NOMO-1 treated with DMSO at 0.1 percent for 48 hours (cell line): ENCODE results near the gene ZNF618.

Experiments
- DNase-seq: peaks from one replicate; lab custom pipeline; 2025; ENCODE audit not compliant: unreplicated experiment; lab: John Stamatoyannopoulos, UW

The ZNF618 gene

DNA sequence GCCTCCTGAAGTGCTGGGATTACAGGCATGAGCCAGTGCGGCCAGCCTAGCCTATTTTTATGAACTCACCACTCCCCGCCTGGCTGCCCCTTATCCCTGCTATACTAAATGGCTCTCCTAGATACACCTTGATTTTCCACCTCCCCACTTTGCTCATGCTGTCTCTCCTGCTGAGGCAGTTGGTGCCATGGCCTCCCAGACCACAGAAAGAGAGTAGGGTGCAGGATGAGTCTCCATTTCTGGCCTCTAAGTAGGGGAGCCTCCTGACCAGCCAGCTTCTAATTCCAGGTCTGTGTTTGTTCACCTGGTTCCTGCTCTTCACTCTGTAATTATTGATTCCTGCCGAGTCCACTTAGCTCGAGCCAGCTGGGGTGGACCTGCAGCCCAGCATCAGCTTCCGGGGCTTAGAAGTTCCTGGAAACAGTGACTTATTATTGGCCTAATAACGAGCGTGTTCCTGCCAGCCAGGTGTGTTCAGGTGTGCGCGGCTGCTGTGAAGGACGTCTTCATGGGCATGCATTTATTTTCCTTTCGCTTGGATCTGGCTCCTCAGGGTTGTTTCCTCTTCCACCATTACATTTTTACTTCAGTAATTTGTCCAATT lies 34.0 kb downstream of the ZNF618 start:
- no peak for DNase-seq

DNA sequence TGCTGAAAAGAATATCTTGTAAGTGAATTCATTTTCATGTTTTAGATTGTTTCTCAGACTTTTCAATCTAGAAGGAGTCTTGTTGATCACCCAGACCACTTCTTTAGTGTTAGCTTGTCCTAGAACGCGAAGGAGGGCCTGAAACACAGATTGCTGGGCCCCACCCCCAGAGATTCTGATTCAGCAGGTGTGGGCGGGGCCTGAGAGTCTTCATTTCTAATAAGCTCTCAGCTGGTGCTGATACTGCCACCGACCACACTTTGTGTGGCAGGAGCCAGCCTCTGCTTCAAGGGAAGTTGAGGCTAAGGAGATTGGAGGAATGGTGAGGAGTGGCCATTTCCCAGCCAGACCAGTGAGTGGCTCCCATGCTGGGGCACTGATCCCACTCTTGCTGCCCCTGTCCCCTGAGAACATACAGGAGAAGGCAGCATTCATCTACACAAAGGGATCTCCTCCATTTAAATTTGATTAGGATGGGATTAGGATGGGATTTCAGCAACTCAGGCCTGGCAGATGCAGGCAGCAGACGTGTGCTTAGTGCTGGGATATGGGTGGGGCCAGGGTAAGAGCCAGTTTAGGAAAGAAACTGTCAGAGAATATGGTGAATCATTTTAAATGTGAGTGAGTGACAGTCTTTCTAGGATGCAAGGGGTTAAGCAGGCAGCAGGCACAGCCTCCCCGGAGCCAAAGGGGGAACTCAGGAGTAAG lies 35.9 kb downstream of the ZNF618 start:
- DNase-seq, result no peak

DNA sequence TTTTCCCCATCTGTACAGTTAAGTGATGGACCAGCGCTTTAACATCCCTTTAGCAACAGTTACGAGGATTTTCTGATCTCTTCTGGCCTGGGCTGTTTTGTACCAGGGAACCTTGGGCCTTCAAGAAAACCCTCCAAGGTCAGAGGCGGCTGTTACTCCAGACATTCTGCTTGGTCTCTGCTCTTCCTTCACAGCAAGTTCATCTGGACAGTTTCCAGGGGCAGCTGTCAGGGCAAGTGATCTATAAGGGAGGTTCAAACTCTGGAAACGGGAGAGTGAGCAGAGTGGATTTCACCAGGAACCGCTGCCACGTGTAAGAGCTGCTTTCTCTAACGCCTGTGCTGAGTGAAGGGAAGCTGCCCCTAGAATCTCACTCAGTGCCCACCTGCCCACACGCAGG lies 36.7 kb downstream of the ZNF618 start:
- DNase-seq, result no peak

DNA sequence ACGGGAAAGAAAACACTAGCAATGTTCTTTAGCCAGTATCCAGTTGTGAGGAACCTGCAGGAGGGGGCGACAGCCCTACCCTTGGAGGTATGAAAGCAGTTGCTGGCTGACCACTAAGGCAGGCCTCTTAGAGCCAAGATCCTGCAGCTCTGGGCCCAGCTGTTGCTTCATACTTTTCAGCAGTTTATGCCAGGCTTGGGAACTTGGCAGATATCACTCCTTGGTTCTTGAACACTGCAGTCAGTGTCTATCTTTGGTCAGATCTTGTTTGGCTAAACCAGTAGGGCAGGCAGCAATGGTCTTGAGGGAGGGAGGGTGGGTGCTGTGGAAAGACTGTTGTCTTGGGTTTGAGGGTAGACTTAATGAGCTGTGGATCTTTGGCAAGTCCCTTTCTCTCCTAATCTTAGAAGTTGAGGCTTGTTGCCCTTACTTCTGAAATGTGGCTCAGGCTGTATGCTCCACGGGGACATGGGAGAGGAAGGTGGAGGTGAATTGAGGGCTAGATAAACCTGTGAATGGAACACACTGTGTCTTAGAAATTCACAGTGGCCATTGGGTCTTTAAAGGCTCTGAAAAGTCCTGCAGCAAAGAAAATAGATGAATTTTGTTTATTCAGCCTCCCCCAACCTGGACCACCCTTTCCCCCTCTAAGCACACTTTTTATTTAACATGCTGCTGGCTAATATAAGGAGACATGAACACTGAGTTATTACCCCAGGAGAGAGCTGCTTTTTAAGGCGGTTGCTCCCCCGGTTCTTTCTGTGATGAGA lies 37.5 kb downstream of the ZNF618 start:
- DNase-seq, result no peak

DNA sequence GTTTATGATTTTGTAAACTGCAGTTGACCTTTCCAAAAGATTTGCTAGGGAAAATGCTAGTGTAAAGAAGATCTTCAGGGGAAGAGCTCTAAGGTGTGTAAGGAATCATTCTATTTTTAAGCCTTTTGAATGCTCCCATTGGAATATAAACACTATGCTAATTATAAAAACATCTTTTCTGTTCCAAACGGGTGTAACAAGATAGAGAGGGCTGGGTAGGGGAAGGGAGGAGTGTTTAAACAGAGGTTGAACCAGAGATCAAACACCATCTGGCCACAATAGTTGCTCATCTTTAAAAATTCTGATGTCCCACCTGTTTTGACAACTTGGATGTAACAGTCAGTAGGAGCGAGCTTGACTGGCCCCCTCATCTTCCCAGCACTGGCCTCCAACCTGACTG lies 38.4 kb downstream of the ZNF618 start:
- no peak for DNase-seq

DNA sequence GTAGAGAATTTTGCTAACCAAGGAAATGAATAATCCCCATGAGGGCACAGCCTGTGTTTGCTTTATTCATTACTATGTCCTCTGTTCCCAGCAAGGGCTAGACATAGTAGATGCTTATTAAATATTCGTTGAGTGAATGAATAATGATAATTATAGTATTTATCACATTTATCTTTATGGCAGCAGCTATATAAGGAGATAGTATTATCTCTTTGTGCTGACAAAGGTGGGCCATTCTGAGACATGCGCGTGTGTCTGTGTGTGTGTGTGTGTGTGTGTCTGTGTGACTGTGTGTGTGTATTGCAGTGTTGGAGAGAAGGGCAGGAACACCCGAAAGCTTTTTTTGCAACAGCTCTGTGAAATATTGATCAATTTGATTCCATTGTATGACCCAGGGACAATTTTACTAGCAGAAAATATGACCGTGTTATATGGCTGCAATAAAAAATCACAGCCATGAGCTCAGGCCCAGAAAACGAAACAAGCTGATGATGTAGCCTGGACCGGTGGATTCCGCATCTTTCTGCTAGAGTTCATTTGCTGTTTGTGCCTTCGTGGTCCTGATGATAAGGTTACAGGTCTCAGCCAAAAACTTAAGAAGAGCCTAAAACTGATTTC lies 39.8 kb downstream of the ZNF618 start:
- DNase-seq, result no peak

DNA sequence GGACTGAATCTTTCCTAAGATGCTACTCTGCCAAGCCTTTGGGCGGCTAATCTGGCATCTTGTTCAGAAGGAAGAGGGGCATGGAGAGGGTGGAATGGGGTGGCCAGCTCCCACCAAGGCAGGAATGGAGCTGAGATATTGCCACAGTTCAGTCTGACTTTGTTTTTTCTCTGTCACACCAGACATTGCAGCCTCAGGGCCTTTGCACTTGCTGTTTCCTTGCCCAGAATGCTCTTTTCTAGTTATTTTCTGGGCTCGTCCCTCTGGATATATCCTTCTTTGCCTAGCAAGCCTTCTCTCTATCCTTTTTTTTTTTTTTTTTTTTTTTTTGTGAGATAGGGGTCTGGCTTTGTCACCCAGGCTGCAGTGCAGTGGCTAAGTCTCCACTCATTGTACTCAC lies 40.8 kb downstream of the ZNF618 start:
- DNase-seq, result no peak

DNA sequence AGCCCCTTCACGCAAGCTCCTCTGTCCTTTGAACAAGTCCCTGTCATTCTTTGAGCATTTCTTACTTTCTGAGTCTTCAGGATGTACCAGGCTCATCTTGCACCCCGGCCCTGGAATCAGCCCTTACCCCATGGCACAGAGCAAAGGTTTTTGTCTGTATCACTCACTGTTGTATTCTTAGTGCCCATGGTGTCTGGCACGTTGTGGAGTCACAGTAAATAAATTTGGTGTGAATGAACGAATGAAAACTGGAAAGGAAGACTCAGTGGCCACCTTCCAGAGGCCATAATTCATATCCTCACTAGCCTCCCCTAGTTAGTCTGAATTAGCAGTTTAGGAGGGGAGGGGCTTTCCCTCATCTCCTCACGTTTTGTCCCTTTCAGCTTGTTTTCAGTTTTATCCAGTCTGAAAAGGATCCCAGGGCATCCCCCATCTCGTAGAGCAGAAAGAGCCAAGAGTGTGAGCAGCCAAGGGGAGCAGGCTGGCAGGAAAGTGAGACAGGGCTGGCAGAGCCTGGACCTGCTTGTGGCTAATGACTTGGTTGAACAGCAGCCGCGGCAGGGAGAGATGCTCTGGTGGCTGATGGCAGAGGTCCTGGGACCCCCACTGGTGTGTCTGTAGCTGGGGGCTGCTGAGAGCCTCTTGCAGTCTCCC lies 42.7 kb downstream of the ZNF618 start:
- no peak for DNase-seq

DNA sequence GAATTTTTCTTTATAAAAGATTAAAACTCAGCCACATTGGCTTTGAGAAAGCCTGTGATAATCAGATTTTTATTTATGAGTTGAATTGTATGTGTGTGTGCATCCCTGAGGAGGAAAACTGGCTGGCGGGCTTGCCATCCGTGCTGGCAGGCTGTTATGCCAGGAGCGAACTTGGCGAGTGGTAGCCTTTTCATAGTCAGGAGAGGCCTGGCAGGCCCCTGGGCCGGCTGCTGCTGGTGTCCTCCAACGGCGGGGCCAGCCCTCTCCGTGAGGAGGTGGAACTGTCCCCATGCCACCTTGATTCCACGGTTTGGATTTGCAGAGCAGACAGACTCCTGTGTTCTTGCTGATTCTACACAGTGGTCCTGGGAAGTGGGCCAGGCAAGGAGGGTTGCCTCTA lies 43.3 kb downstream of the ZNF618 start:
- no peak for DNase-seq

DNA sequence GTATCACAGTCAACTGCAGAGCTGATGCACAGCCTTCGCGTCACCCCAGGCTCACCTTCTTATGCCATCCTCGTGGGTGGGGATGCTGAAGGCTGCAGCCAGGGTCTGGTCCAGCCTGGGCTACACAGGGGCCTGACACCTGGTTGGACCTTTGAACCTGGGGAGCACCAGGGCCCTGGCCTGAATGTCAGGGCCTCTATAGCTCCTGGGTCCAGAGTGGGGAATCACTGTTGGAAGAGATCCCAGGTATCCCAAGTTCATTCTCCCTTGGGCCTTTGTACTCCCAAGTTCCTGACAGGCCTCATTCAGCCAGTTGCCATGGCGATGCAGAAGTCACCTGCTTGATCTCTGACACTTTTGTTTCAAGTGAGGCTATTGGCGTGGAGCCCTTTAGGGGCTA lies 43.8 kb downstream of the ZNF618 start:
- no peak for DNase-seq

DNA sequence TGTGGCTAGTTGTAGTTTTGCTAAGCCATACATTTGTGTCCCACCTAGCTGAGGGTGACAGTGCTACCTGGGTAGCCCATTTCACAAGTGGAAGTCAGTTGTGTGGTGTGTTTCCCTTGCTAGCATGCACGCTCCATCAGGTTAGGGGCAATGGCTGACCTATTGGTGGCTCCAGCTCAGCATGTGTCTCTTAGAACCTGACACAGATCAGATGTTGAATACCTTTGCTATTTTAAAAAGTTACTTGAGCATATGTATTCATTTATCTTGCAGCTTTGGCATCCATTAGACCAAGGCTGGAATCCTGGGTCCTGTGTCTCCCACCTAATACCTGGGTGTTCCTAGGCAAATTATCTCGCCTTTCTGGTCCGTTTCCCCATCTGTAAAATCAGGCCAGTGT lies 44.8 kb downstream of the ZNF618 start:
- no peak for DNase-seq

DNA sequence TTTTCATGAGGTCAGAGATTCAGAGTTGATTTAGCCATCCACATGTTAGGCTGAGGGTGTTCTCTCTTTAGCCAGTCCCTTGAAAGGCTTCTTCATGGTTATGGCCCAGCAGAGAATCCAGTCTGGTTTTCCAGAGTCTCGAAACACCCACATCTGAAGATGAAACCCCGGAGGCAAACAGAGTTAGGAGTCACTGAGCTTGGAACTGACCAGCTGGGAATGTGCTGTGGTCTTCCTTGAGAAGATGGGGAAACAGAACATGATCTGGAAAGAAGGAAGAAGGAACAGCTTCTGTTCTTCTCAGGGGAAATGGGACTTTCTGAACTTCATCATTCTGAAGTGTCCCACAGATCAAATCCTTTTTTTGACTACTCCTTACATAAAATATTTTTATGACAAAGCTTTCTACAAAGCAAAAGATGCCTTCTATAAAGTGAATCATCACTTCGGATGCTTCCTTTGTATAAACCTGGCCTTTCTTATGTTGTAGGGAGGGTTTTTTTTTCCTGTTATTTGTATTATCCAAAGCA lies 45.4 kb downstream of the ZNF618 start:
- DNase-seq, result no peak

DNA sequence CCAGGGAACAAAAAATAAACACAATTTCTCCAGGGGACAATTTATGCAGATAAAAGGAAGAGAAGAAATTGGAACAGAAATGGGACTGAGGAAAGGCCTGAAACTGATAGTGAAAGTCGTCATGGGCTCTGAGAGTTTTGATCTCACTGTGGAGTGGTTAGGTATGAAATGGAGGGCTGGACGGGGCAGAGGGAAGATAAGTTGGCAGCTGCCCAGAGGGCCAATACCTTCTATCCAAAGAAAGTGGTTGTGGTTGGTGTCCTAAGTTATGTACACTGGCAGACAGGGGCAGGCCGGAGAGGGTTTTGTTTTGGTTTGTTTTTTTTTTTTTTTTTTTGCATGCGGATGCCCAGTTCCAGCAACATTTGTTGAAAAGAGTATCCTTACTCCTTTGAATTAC lies 46.1 kb downstream of the ZNF618 start:
- no peak for DNase-seq

DNA sequence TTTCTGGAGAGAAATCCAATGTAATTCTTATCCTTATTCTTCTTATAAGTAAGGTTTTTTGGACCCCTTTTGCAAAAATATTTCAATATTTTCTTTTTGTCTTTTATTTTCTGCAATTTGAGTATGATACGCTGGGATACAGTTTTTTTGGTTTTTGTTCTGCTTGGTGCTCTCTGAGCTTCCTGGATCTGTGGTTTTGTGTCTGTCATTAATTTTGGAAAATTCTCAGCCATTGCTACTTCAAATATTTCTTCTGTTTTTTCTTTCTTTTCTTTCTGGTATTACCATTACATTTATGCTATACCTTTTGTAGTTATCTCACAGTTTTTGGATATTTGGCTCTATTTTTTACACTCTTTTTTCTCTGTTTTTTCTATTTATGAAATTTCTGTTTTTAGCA lies 50.1 kb downstream of the ZNF618 start:
- DNase-seq, result no peak

DNA sequence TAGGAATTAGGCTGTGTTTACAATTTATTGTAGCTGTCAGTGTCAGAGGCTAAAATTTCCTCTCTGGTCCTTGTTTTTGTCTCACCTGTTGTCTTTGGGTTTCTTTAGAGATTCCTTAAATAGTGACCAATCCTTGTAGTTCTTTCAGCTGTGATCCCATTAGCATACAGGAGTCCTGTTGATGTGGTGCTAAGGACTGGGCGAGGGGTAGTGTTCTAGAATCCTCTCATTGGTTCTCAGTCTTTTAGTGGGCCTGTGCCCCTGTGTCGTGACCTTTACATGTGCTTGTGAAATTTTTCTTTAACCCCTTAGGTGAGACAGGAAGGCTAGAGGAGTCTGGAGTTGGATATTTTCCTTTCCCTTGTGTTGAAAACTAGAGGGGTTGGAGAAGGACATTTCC lies 51.2 kb downstream of the ZNF618 start:
- no peak for DNase-seq

DNA sequence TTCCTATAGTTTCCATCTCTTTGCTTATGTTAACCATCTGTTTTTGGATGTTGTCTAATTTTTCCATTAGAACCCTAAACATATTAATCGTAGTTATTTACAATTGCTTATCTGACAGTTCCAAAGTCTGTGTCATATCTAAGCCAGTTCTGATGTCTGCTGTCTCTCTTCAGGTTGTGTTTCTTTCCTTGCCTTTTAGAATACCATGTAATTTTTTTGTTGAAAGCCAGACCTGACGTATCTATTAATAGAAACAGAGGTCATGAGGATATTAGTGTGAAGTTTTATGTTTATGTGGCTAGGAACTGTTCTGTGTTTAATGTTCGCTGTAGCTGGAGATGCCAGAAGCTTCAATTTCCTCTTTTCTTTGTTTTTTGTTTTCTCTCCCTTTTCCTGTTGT lies 52.2 kb downstream of the ZNF618 start:
- no peak for DNase-seq

DNA sequence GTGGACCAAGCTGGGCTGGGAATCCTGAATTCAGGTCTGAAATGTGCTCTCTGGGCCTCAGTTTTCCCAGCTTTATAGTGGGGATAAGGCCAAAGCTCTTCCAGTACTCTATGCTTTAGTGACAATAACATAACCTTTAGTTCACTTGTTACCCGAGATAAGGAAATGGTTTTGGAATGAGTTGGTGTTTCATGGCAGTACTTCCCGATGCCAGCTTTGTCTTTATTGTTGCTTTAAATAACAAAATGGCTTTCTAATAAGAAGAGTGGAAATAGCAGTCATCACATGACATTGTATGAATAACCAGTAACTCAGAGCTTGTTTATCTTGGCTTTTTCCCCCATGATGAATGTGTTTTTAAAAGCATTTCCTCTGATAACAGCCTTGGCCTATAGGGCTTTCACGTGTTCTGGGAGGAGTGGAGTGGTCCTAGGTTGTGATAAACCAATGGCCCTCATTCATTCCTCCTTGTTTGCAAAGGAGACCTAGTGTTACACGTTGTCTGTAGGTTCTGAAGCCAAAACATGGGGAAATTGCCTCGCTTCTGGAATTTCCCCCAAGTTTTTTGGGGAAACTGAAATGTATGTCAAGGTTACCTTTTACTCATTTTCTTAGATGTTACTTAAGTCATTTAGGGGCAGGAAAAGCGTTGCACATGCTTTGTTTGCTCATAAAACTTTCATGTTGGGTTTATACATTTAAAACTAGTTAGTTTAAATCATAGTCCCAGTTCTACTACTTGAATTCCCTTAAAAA lies 53.7 kb downstream of the ZNF618 start:
- no peak for DNase-seq

DNA sequence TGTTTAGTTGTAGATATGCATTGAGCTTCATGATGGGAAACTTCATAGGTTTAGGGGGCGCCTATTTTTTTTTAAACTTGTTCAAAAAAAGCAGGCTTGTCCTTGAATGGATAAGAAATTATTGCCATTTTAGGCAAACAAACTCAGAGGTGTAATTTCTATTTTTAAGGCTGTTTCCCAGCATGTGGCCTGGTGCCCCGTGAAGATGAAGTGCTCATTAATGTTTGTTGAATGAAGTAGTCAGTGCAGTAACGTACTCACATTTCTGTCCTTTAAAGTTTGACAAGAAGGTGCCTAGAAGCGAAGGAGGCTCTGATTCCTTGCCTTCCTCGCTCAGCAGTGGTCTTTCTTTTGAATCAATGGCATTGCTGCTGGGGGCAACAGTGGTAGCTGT lies 54.3 kb downstream of the ZNF618 start:
- DNase-seq, result no peak

DNA sequence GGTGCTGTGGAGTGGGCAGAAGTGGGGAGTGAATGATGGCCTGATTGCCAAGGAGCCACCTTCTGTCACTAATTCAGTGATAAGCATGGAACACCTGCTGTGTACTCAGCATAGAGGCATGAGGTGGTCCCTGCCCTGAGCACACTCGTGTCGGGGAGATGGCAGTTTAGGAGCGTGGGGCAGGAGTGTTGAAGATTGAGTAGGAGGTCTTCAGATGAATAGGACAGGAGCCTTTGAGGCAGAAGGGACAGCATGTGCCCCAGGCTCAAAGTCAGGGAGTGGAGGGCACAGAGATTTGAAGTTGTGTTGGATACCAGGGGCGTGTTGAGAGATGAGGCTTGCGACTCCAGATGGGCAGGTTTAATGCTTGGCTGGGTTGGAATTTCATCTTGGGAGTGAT lies 55.0 kb downstream of the ZNF618 start:
- DNase-seq, result no peak

DNA sequence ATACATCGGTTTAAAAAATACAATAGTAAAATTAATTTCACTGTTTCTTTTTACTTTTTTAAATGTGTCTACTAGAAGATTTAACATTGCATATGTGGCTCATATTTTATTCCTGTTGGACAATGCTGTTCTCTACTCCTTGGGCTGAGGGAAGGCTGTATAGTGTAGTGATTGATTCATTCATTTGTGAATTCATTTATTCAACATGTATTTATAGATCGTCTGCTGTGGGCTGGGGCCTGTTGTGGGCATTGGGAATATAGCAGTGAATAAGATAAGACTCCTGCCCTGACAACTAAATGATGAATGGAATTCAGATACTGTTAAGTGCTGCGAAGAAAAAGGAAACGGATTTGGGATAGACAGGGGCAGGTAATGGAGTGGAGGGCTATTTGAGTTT lies 55.7 kb downstream of the ZNF618 start:
- no peak for DNase-seq
